Measurements from ENCODE around the gene FNDC11. TPM values are rescaled to one million over a fixed set of nuclear protein-coding genes. Genes with fewer than 3 reads are reported as not detected.

The FNDC11 gene
- total and polyA plus RNA-seq, 3 donors from 2014 or later, result 85.4 to 147 (median 121) TPM

- Histone ChIP-seq H3K9me3 (no peaks in the 10 kb centered on the region), H3K36me3 (ENCODE audit: low read depth, missing control alignments) (no peaks in the 10 kb centered on the region), H3K4me1 (no peaks in the 10 kb centered on the region), H3K4me3 (no peak overlapping the region), H3K27ac (no peak overlapping the region), H3K27me3 (no peaks in the 10 kb centered on the region)
- 65 to 79% methylated on average over 3 to 19 of the region's 19 CpGs for WGBS, 2 donors
- intact Hi-C loops (cut with DNase I; ENCODE audit: low total_unique reads), result no loop called here
- TF ChIP-seq POLR2A (IDR thresholded peaks at IDR 0.05) (no peak), CTCF (IDR thresholded peaks at IDR 0.05) (no peak)
- DNase-seq, result no peak
Measured at GRCh38 chr20:63544958-63545516, 8.9 kb upstream of the FNDC11 start.

GRCh38 chr20:63545814-63546213, 8.1 kb upstream of the FNDC11 start:
- Histone ChIP-seq H3K9me3 (no peaks in the 10 kb centered on the region), H3K4me3 (no peak overlapping the region), H3K36me3 (ENCODE audit: low read depth, missing control alignments) (no peaks in the 10 kb centered on the region), H3K4me1 (no peaks in the 10 kb centered on the region), H3K27me3 (no peaks in the 10 kb centered on the region), H3K27ac (no peak overlapping the region)
- DNase-seq, result no peak
- 66 to 75% methylated on average over 2 to 6 of the region's 6 CpGs for WGBS, 2 donors
- TF ChIP-seq POLR2A (IDR thresholded peaks at IDR 0.05), result no peak
- TF ChIP-seq CTCF (IDR thresholded peaks at IDR 0.05), result no peak
- intact Hi-C loops (cut with DNase I; ENCODE audit: low total_unique reads), result no loop called here

GRCh38 chr20:63546256-63546955, 7.6 kb upstream of the FNDC11 start:
- 83 to 93% methylated on average over 3 to 20 of the region's 20 CpGs for WGBS, 2 donors
- intact Hi-C loops (cut with DNase I; ENCODE audit: low total_unique reads), result no loop called here
- H3K27ac ChIP-seq, result no peak overlapping the region
- no peaks in the 10 kb centered on the region for H3K36me3 ChIP-seq (ENCODE audit: low read depth, missing control alignments)
- DNase-seq, result no peak
- H3K4me1 ChIP-seq, result no peaks in the 10 kb centered on the region
- no peak overlapping the region for H3K4me3 ChIP-seq
- H3K27me3 ChIP-seq, result no peaks in the 10 kb centered on the region
- H3K9me3 ChIP-seq, result no peaks in the 10 kb centered on the region
- TF ChIP-seq POLR2A (IDR thresholded peaks at IDR 0.05) (no peak), CTCF (IDR thresholded peaks at IDR 0.05) (no peak)

- no peaks in the 10 kb centered on the region for H3K9me3 ChIP-seq
- H3K4me3 ChIP-seq, result no peak overlapping the region
- DNase-seq, result no peak
- no peaks in the 10 kb centered on the region for H3K27me3 ChIP-seq
- H3K4me1 ChIP-seq, result no peaks in the 10 kb centered on the region
- H3K36me3 ChIP-seq (ENCODE audit: low read depth, missing control alignments), result no peaks in the 10 kb centered on the region
- whole genome bisulfite sequencing, 2 donors, result 76 to 83% methylated on average over 13 to 51 of the region's 58 CpGs
- no peak for TF ChIP-seq CTCF (IDR thresholded peaks at IDR 0.05)
- TF ChIP-seq POLR2A (IDR thresholded peaks at IDR 0.05), result no peak
- intact Hi-C loops (cut with DNase I; ENCODE audit: low total_unique reads), result no loop called here
- H3K27ac ChIP-seq, result no peak overlapping the region
Measured at GRCh38 chr20:63546956-63547724, 6.8 kb upstream of the FNDC11 start.
